KMS-11 (cell line): Measurements from ENCODE around the gene FXYD1.
"Not testable (repeated sequence)": the region's sequence is repeated elsewhere in the genome, so short reads cannot be mapped to it uniquely, and the experiment has no call there.

Experiments
- H2AFZ ChIP-seq: fragments of 200-600 bp; sonication (generic); 2 replicates; pipeline ENCODE4 v1.6.1; 2016; ENCODE audit warnings: antibody characterized with exemption, mixed run types, low read depth
- H3K27ac ChIP-seq: fragments of 200-600 bp; sonication (generic); 2 replicates; pipeline ENCODE4 v1.6.1; 2016; ENCODE audit warnings: mild to moderate bottlenecking, mixed run types
- H3K27me3 ChIP-seq: fragments of 200-600 bp; sonication (generic); 2 replicates; pipeline ENCODE4 v1.6.1; 2017; ENCODE audit warnings: mild to moderate bottlenecking, low read depth, mixed run types, moderate library complexity; ENCODE audit not compliant: insufficient read depth
- H3K36me3 ChIP-seq: fragments of 200-600 bp; sonication (generic); 2 replicates; pipeline ENCODE4 v1.6.1; 2017; ENCODE audit warnings: mild to moderate bottlenecking, mixed run types; ENCODE audit not compliant: insufficient read depth
- H3K4me1 ChIP-seq: fragments of 200-600 bp; sonication (generic); 2 replicates; pipeline ENCODE4 v1.6.1; 2016; ENCODE audit warnings: mild to moderate bottlenecking, low read depth, mixed run types; ENCODE audit not compliant: poor library complexity, severe bottlenecking
- H3K4me2 ChIP-seq: fragments of 200-600 bp; sonication (generic); 2 replicates; pipeline ENCODE4 v1.7.0; 2016; ENCODE audit warnings: mild to moderate bottlenecking, mixed run types
- H3K4me3 ChIP-seq: fragments of 200-600 bp; sonication (generic); IDR thresholded peaks from 2 replicates; pipeline ENCODE4 v1.6.1; 2017; ENCODE audit warnings: low read depth, low read length, mixed read lengths; ENCODE audit not compliant: insufficient read depth
- H3K79me2 ChIP-seq: fragments of 200-600 bp; sonication (generic); 2 replicates; pipeline ENCODE4 v1.6.1; 2016; ENCODE audit warnings: low read depth, mixed run types; ENCODE audit not compliant: insufficient read depth
- H3K9ac ChIP-seq: fragments of 200-600 bp; sonication (generic); 2 replicates; pipeline ENCODE4 v1.6.1; 2016; ENCODE audit warnings: mild to moderate bottlenecking, mixed run types
- H4K20me1 ChIP-seq: fragments of 200-600 bp; sonication (generic); 2 replicates; pipeline ENCODE4 v1.6.1; 2016; ENCODE audit warnings: mild to moderate bottlenecking, mixed run types; ENCODE audit not compliant: insufficient read depth
- TF ChIP-seq, protein P1 (sequence below): fragments of 200-600 bp; sonication (generic); conservative IDR thresholded peaks from 2 replicates; pipeline ENCODE4 v1.6.1; 2017; ENCODE audit warnings: low read depth, mild to moderate bottlenecking, antibody characterized with exemption, low read length, moderate library complexity, mixed read lengths

FXYD1 gene

GRCh38 chr19:35098413-35099049 is 40.1 kb upstream of the FXYD1 start:
- no peak overlapping the region for H3K27ac ChIP-seq
- TF ChIP-seq, protein P1, sequence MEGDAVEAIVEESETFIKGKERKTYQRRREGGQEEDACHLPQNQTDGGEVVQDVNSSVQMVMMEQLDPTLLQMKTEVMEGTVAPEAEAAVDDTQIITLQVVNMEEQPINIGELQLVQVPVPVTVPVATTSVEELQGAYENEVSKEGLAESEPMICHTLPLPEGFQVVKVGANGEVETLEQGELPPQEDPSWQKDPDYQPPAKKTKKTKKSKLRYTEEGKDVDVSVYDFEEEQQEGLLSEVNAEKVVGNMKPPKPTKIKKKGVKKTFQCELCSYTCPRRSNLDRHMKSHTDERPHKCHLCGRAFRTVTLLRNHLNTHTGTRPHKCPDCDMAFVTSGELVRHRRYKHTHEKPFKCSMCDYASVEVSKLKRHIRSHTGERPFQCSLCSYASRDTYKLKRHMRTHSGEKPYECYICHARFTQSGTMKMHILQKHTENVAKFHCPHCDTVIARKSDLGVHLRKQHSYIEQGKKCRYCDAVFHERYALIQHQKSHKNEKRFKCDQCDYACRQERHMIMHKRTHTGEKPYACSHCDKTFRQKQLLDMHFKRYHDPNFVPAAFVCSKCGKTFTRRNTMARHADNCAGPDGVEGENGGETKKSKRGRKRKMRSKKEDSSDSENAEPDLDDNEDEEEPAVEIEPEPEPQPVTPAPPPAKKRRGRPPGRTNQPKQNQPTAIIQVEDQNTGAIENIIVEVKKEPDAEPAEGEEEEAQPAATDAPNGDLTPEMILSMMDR, result no peak
- H3K4me3 ChIP-seq, result no peak overlapping the region
- no peaks in the 10 kb centered on the region for H3K4me1 ChIP-seq
- peaks cover 6% of the 10 kb centered on the region; the same call in 1 of the 2 replicates for H3K27me3 ChIP-seq
- no peak overlapping the region for H3K4me2 ChIP-seq
- no peaks in the 10 kb centered on the region for H3K79me2 ChIP-seq
- no peak overlapping the region for H2AFZ ChIP-seq
- no peaks in the 10 kb centered on the region for H3K36me3 ChIP-seq
- no peaks in the 10 kb centered on the region for H4K20me1 ChIP-seq
- no peak overlapping the region for H3K9ac ChIP-seq

- Histone ChIP-seq H3K36me3 (no peaks in the 10 kb centered on the region), H3K4me1 (no peaks in the 10 kb centered on the region), H3K4me2 (no peak overlapping the region), H3K27me3 (peaks cover 6% of the 10 kb centered on the region; the same call in 1 of the 2 replicates), H2AFZ (no peak overlapping the region), H3K27ac (no peak overlapping the region), H3K79me2 (no peaks in the 10 kb centered on the region), H4K20me1 (no peaks in the 10 kb centered on the region), H3K4me3 (no peak overlapping the region), H3K9ac (no peak overlapping the region)
- TF ChIP-seq, protein P1, result no peak
These were observed 39.3 kb upstream of the FXYD1 start for GRCh38 chr19:35099155-35099896.

DNA sequence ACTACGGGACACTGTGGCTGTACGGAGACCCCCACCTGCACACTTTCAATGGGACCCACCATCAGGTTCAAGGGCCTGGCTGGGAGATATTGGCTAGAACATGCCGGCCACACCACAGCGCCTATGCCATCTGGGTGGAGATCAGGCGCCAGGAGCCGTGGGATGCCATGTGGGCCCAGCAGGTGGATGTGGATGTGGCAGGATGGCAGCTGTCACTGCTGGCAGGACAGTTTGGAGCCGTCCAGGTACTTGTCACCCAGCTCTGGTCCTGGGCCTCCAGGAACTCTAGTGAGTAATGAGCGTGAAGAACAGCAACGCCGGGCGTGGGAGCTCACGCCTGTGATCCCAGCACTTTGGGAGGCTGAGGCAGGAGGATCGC is 38.7 kb upstream of the FXYD1 start:
- Histone ChIP-seq H3K4me1 (no peaks in the 10 kb centered on the region), H3K27me3 (peaks cover 6% of the 10 kb centered on the region; the same call in 1 of the 2 replicates), H3K27ac (no peak overlapping the region), H2AFZ (no peak overlapping the region), H3K36me3 (no peaks in the 10 kb centered on the region), H3K9ac (no peak overlapping the region), H3K4me3 (no peak overlapping the region), H3K79me2 (no peaks in the 10 kb centered on the region), H3K4me2 (no peak overlapping the region), H4K20me1 (no peaks in the 10 kb centered on the region)
- TF ChIP-seq, protein P1, result no peak

- Histone ChIP-seq H3K4me2 (no peak overlapping the region), H2AFZ (no peak overlapping the region)
These were observed 37.8 kb upstream of the FXYD1 start for GRCh38 chr19:35100588-35101533.

GRCh38 chr19:35101949-35102348 is 36.7 kb upstream of the FXYD1 start:
- H3K4me1 ChIP-seq, H3K4me3 ChIP-seq, H3K27me3 ChIP-seq, H3K79me2 ChIP-seq, H3K9ac ChIP-seq, H2AFZ ChIP-seq, H4K20me1 ChIP-seq, H3K27ac ChIP-seq, H3K36me3 ChIP-seq, H3K4me2 ChIP-seq: not testable (repeated sequence)

More at GRCh38 chr19:35100588-35101533, 37.8 kb upstream of the FXYD1 start:
- Histone ChIP-seq H3K9ac (no peak overlapping the region), H3K4me1 (no peaks in the 10 kb centered on the region), H3K4me3 (no peak overlapping the region), H3K36me3 (no peaks in the 10 kb centered on the region), H3K27me3 (peaks cover 6% of the 10 kb centered on the region; the same call in 1 of the 2 replicates), H3K79me2 (no peaks in the 10 kb centered on the region), H3K27ac (no peak overlapping the region), H4K20me1 (no peaks in the 10 kb centered on the region)
- TF ChIP-seq, protein P1, result no peak

DNA sequence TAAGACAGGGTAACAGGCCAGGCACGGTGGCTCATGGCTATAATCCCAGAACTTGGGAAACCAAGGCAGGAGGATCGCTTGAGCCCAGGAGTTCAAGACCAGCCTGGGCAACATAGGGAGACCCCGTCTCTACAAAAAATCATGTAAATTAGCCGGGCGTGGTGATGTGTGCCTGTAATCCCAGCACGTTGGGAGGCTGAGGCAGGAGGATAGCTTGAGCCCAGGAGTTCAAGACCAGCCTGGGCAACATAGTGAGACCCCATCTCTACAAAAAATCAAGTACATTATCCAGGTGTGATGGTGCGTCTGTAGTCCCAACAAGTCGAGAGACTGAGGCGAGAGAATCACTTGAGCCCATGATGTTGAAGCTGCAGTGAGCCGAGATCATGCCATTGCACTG is 35.0 kb upstream of the FXYD1 start:
- not testable (repeated sequence) for H3K79me2 ChIP-seq, H4K20me1 ChIP-seq, H3K4me2 ChIP-seq, H3K9ac ChIP-seq, H2AFZ ChIP-seq, H3K4me1 ChIP-seq, H3K36me3 ChIP-seq, H3K4me3 ChIP-seq, H3K27me3 ChIP-seq, H3K27ac ChIP-seq
